Neural cell (in vitro differentiated cells): Measurements from ENCODE around the gene MC1R. TPM values are rescaled to one million over a fixed set of nuclear protein-coding genes. Genes with fewer than 3 reads are reported as not detected.

ENCODE experiments used
- H2AFZ ChIP-seq: fragments of 200-600, 300-800 bp; sonication (generic), shearing (Covaris generic); 2 replicates; pipeline ENCODE4 v1.6.0; 2014; ENCODE audit warnings: low read depth, mild to moderate bottlenecking, antibody characterized with exemption, low read length, moderate library complexity
- H3F3A ChIP-seq: fragments of 200-600 bp; shearing (Covaris generic); 2 replicates; pipeline ENCODE4 v1.6.1; 2016; ENCODE audit warnings: mild to moderate bottlenecking, moderate library complexity, mixed read lengths, antibody characterized with exemption, low read length; ENCODE audit not compliant: insufficient read depth, poor library complexity, severe bottlenecking
- H3K27ac ChIP-seq: fragments of 200-600, 300-800 bp; sonication (generic), shearing (Covaris generic); 2 replicates; pipeline ENCODE4 v1.5.1; 2014; ENCODE audit warnings: mild to moderate bottlenecking, low read length, moderate library complexity
- H3K27me3 ChIP-seq: fragments of 300-800, 200-600 bp; sonication (generic), shearing (Covaris generic); 2 replicates; pipeline ENCODE4 v1.6.0; 2014; ENCODE audit warnings: mild to moderate bottlenecking, low read depth, low read length, moderate library complexity; ENCODE audit not compliant: insufficient read depth
- H3K36me3 ChIP-seq: fragments of 300-800, 200-600 bp; sonication (generic), shearing (Covaris generic); 2 replicates; pipeline ENCODE4 v1.5.1; 2014; ENCODE audit warnings: mild to moderate bottlenecking, antibody characterized with exemption, low read length, moderate library complexity; ENCODE audit not compliant: insufficient read depth
- H3K4me2 ChIP-seq: fragments of 300-800, 200-600 bp; sonication (generic), shearing (Covaris generic); 2 replicates; pipeline ENCODE4 v1.6.0; 2014; ENCODE audit warnings: mild to moderate bottlenecking, low read length
- H3K4me3 ChIP-seq: fragments of 300-800, 200-600 bp; sonication (generic), shearing (Covaris generic); 2 replicates; pipeline ENCODE4 v1.5.1; 2014; ENCODE audit warnings: mild to moderate bottlenecking, low read length, moderate library complexity
- H3K79me2 ChIP-seq: fragments of 200-600 bp; shearing (Covaris generic); replicated peaks from 2 replicates; pipeline ENCODE4 v1.6.0; 2014; ENCODE audit warnings: mild to moderate bottlenecking, low read length, moderate library complexity; ENCODE audit not compliant: insufficient read depth
- H3K9ac ChIP-seq: fragments of 300-800, 200-600 bp; sonication (generic), shearing (Covaris generic); 2 replicates; pipeline ENCODE4 v1.6.1; 2016; ENCODE audit warnings: mild to moderate bottlenecking, low read length, mixed read lengths
- H3K9me2 ChIP-seq: fragments of 200-600 bp; shearing (Covaris generic); 2 replicates; pipeline ENCODE4 v1.6.1; 2016; ENCODE audit warnings: mild to moderate bottlenecking, low read length, mixed read lengths; ENCODE audit not compliant: insufficient read depth
- H3K9me3 ChIP-seq: fragments of 200-600, 300-800 bp; sonication (generic), shearing (Covaris generic); 2 replicates; pipeline ENCODE4 v1.6.1; 2016; ENCODE audit warnings: mild to moderate bottlenecking, mixed run types, low read length, moderate library complexity, mixed read lengths
- H4K20me1 ChIP-seq: fragments of 200-600 bp; shearing (Covaris generic); 2 replicates; pipeline ENCODE4 v1.6.1; 2016; ENCODE audit warnings: mild to moderate bottlenecking, mixed run types; ENCODE audit not compliant: insufficient read depth
- CTCF ChIP-seq: fragments of 450-650 bp; IDR thresholded peaks from 2 replicates; pipeline ENCODE4 v1.5.1; 2014; ENCODE audit warnings: antibody characterized with exemption, mild to moderate bottlenecking, moderate library complexity; ENCODE audit not compliant: poor library complexity, severe bottlenecking
- EP300 ChIP-seq: fragments of 450-650 bp; conservative IDR thresholded peaks from 2 replicates; pipeline ENCODE4 v1.6.1; 2014; ENCODE audit warnings: antibody characterized with exemption, mild to moderate bottlenecking, moderate library complexity; ENCODE audit not compliant: poor library complexity, severe bottlenecking
- EZH2 ChIP-seq: fragments of 200-600, 300-800 bp; shearing (Covaris generic), sonication (generic); IDR thresholded peaks from 2 replicates; pipeline ENCODE4 v1.6.1; 2014; ENCODE audit warnings: antibody characterized with exemption, low read length, borderline replicate concordance, mild to moderate bottlenecking; ENCODE audit not compliant: insufficient read depth, poor library complexity, severe bottlenecking
- MXI1 ChIP-seq: fragments of 450-650 bp; conservative IDR thresholded peaks from 2 replicates; pipeline ENCODE4 v1.6.1; 2014; ENCODE audit warnings: antibody characterized with exemption, mild to moderate bottlenecking; ENCODE audit not compliant: poor library complexity, severe bottlenecking
- POLR2AphosphoS5 ChIP-seq: IDR thresholded peaks from 2 replicates; pipeline ENCODE4 v1.6.1; 2012
- RAD21 ChIP-seq: fragments of 450-650 bp; conservative IDR thresholded peaks from 2 replicates; pipeline ENCODE4 v1.6.1; 2014; ENCODE audit warnings: antibody characterized with exemption, mild to moderate bottlenecking, moderate library complexity
- SMC3 ChIP-seq: fragments of 450-650 bp; conservative IDR thresholded peaks from 2 replicates; pipeline ENCODE4 v1.6.1; 2014; ENCODE audit warnings: antibody characterized with exemption, mild to moderate bottlenecking, moderate library complexity; ENCODE audit not compliant: poor library complexity
- TAF1 ChIP-seq: IDR thresholded peaks from 2 replicates; pipeline ENCODE4 v1.6.1; 2012; ENCODE audit warnings: low read depth
- polyA plus RNA-seq: library from polyadenylated mRNA; depleted of rRNA; stranded (reverse); fragments of >200 nt; gene quantifications from 2 replicates; pipeline ENCODE4 v1.2.3, GENCODE V29; 2014
- TF ChIP-seq, protein P1 (sequence below): IDR thresholded peaks from 2 replicates; pipeline ENCODE4 v1.6.1; 2012; ENCODE audit warnings: borderline replicate concordance

Gene MC1R
- polyA plus RNA-seq, 1 donor from 2014 or later: 21.3 TPM

DNA sequence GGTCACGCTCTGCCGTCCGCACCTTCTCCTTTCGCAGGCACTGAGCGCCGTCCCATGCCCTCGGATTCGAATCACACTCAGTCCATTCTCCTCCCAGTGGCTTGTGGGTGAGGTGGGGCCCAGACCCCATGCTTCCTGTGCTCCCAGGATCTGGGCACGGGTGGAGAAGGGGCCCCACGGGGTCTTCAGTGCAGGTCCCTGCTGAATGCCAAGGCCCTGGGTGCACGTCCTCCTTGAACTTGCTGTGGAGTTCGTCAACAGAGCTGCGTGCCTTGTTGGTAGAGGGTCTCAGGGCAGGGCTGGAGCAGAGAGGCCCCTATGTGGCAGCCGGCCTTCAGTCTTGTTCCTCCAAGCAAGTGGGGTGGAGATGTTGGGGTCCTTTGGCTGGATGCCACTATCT lies 7.3 kb upstream of the MC1R start:
- no peak overlapping the region for H3K9ac ChIP-seq
- no peak overlapping the region for H2AFZ ChIP-seq
- no peaks in the 10 kb centered on the region for H3K79me2 ChIP-seq
- no peak overlapping the region for H3K4me3 ChIP-seq
- H3K27me3 ChIP-seq: no peaks in the 10 kb centered on the region
- no peaks in the 10 kb centered on the region for H3K36me3 ChIP-seq
- H3F3A ChIP-seq: no peaks in the 10 kb centered on the region
- H4K20me1 ChIP-seq: no peaks in the 10 kb centered on the region
- no peak overlapping the region for H3K4me2 ChIP-seq
- H3K9me2 ChIP-seq: no peaks in the 10 kb centered on the region
- no peaks in the 10 kb centered on the region for H3K9me3 ChIP-seq
- no peak overlapping the region for H3K27ac ChIP-seq
- no peak for TF ChIP-seq CTCF
- no peak for TF ChIP-seq POLR2AphosphoS5
- TF ChIP-seq, protein P1, sequence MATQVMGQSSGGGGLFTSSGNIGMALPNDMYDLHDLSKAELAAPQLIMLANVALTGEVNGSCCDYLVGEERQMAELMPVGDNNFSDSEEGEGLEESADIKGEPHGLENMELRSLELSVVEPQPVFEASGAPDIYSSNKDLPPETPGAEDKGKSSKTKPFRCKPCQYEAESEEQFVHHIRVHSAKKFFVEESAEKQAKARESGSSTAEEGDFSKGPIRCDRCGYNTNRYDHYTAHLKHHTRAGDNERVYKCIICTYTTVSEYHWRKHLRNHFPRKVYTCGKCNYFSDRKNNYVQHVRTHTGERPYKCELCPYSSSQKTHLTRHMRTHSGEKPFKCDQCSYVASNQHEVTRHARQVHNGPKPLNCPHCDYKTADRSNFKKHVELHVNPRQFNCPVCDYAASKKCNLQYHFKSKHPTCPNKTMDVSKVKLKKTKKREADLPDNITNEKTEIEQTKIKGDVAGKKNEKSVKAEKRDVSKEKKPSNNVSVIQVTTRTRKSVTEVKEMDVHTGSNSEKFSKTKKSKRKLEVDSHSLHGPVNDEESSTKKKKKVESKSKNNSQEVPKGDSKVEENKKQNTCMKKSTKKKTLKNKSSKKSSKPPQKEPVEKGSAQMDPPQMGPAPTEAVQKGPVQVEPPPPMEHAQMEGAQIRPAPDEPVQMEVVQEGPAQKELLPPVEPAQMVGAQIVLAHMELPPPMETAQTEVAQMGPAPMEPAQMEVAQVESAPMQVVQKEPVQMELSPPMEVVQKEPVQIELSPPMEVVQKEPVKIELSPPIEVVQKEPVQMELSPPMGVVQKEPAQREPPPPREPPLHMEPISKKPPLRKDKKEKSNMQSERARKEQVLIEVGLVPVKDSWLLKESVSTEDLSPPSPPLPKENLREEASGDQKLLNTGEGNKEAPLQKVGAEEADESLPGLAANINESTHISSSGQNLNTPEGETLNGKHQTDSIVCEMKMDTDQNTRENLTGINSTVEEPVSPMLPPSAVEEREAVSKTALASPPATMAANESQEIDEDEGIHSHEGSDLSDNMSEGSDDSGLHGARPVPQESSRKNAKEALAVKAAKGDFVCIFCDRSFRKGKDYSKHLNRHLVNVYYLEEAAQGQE: no peak
- no peak for TF ChIP-seq SMC3
- no peak for TF ChIP-seq EZH2
- TF ChIP-seq MXI1: no peak
- no peak for TF ChIP-seq RAD21
- TF ChIP-seq TAF1: no peak
- TF ChIP-seq EP300: no peak

GRCh38 chr16:89912143-89912542 lies 6.5 kb upstream of the MC1R start:
- Histone ChIP-seq H3K9me3 (no peaks in the 10 kb centered on the region), H3K4me2 (no peak overlapping the region), H2AFZ (no peak overlapping the region), H3F3A (no peaks in the 10 kb centered on the region), H4K20me1 (no peaks in the 10 kb centered on the region), H3K27ac (no peak overlapping the region), H3K27me3 (no peaks in the 10 kb centered on the region), H3K79me2 (no peaks in the 10 kb centered on the region), H3K9me2 (no peaks in the 10 kb centered on the region), H3K36me3 (no peaks in the 10 kb centered on the region), H3K9ac (no peak overlapping the region), H3K4me3 (no peak overlapping the region)
- TF ChIP-seq EZH2: no peak
- TF ChIP-seq SMC3: no peak
- no peak for TF ChIP-seq EP300
- no peak for TF ChIP-seq TAF1
- TF ChIP-seq POLR2AphosphoS5: no peak
- no peak for TF ChIP-seq CTCF
- no peak for TF ChIP-seq RAD21
- TF ChIP-seq MXI1: no peak
- TF ChIP-seq, protein P1: no peak
